ENCODE data around the gene GULP1.

Gene GULP1

GRCh38 chr2:188610050-188610444 lies 318.4 kb downstream of the GULP1 start:
- DNase-seq = no peak

- no peak for DNase-seq
These were observed 319.2 kb downstream of the GULP1 start for GRCh38 chr2:188610827-188611226.

- no peak for DNase-seq
These were observed 327.5 kb downstream of the GULP1 start for GRCh38 chr2:188619146-188619545.

- no peak for DNase-seq
These were observed 329.2 kb downstream of the GULP1 start for GRCh38 chr2:188620916-188621315.

- DNase-seq = no peak
These were observed 331.1 kb downstream of the GULP1 start for GRCh38 chr2:188622601-188623260.

- DNase-seq = no peak
These were observed 332.4 kb downstream of the GULP1 start for GRCh38 chr2:188623995-188624643.

GRCh38 chr2:188627471-188627870 lies 335.8 kb downstream of the GULP1 start:
- DNase-seq = no peak

- no peak for DNase-seq
These were observed 337.5 kb downstream of the GULP1 start for GRCh38 chr2:188628989-188629752.

GRCh38 chr2:188629753-188630527 lies 338.3 kb downstream of the GULP1 start:
- DNase-seq = no peak

GRCh38 chr2:188631037-188631809 lies 339.5 kb downstream of the GULP1 start:
- no peak for DNase-seq

- DNase-seq = no peak
These were observed 343.0 kb downstream of the GULP1 start for GRCh38 chr2:188634656-188635055.
